Mucosa of gallbladder (tissue), 1 donor: ENCODE measurements around the gene TSEN54. TPM values are rescaled to one million over a fixed set of nuclear protein-coding genes. Genes with fewer than 3 reads are reported as not detected.

Source experiments
- DNase-seq: peaks from one replicate; pipeline ENCODE4 v3.0.0-alpha.2; 2020; ENCODE audit warnings: low spot score
- total RNA-seq: library from RNA; stranded (reverse); gene quantifications from one replicate; pipeline ENCODE4 v1.2.1, GENCODE V29; 2021
- donor health status: DM: no; HTN: no; CAD: no.

Gene TSEN54
- total RNA-seq, 1 donor from 2014 or later, result 158 TPM

- no peak for DNase-seq
Observed at GRCh38 chr17:75488693-75489510, 27.4 kb upstream of the TSEN54 start.

GRCh38 chr17:75489511-75489955 lies 26.8 kb upstream of the TSEN54 start:
- no peak for DNase-seq

- DNase-seq, result peak; percentile 77
Observed at GRCh38 chr17:75490173-75490743, 26.1 kb upstream of the TSEN54 start.

- no peak for DNase-seq
Observed at GRCh38 chr17:75490953-75491649, 25.2 kb upstream of the TSEN54 start.

GRCh38 chr17:75491680-75492079 lies 24.6 kb upstream of the TSEN54 start:
- DNase-seq, result no peak

- no peak for DNase-seq
Observed at GRCh38 chr17:75492555-75493168, 23.7 kb upstream of the TSEN54 start.

GRCh38 chr17:75493476-75494129 lies 22.7 kb upstream of the TSEN54 start:
- DNase-seq, result no peak

GRCh38 chr17:75494326-75494877 lies 21.9 kb upstream of the TSEN54 start:
- DNase-seq, result no peak

GRCh38 chr17:75496005-75496404 lies 20.3 kb upstream of the TSEN54 start:
- no peak for DNase-seq

GRCh38 chr17:75498039-75498725 lies 18.1 kb upstream of the TSEN54 start:
- no peak for DNase-seq

- no peak for DNase-seq
Observed at GRCh38 chr17:75498726-75499213, 17.6 kb upstream of the TSEN54 start.

- DNase-seq, result no peak
Observed at GRCh38 chr17:75499313-75500022, 16.9 kb upstream of the TSEN54 start.

- DNase-seq, result no peak
Observed at GRCh38 chr17:75500419-75501216, 15.7 kb upstream of the TSEN54 start.

- no peak for DNase-seq
Observed at GRCh38 chr17:75501378-75502071, 14.8 kb upstream of the TSEN54 start.

- no peak for DNase-seq
Observed at GRCh38 chr17:75502072-75502720, 14.1 kb upstream of the TSEN54 start.

- no peak for DNase-seq
Observed at GRCh38 chr17:75502721-75503329, 13.5 kb upstream of the TSEN54 start.

GRCh38 chr17:75503337-75503950 lies 12.9 kb upstream of the TSEN54 start:
- no peak for DNase-seq
